Cerebellar cortex (tissue), 1 donor: Measurements from ENCODE around the gene HCFC1R1.
A peak's percentile ranks its signal among the peaks of the same experiment; 100 is the strongest.
"Not testable (repeated sequence)": the region's sequence is repeated elsewhere in the genome, so short reads cannot be mapped to it uniquely, and the experiment has no call there.

ENCODE experiments used
- DNase-seq: peaks from one replicate; pipeline ENCODE4 v3.0.0-alpha.2; 2015; ENCODE audit warnings: low spot score

HCFC1R1 gene

GRCh38 chr16:3023669-3024478 is at the start of gene HCFC1R1, which contains the start of gene THOC6:
Gene HCFC1R1, minus strand, starts transcription at chr16:3023942. Its CDS starts 1 bp downstream, at chr16:3023941.
Gene THOC6, plus strand, starts transcription at chr16:3024035. Its CDS starts 292 bp downstream, at chr16:3024327.
- peak; percentile 99 for DNase-seq

GRCh38 chr16:3073448-3073847 is 49.7 kb upstream of the HCFC1R1 start:
- no peak for DNase-seq

- not testable (repeated sequence) for DNase-seq
Measured at GRCh38 chr16:3072576-3073263, 49.0 kb upstream of the HCFC1R1 start.

GRCh38 chr16:3072148-3072547 is 48.4 kb upstream of the HCFC1R1 start:
- not testable (repeated sequence) for DNase-seq

- DNase-seq: no peak
Measured at GRCh38 chr16:3071655-3072054, 47.9 kb upstream of the HCFC1R1 start.

GRCh38 chr16:3070608-3071111 is 46.9 kb upstream of the HCFC1R1 start:
- DNase-seq: no peak

GRCh38 chr16:3069146-3069545 is 45.4 kb upstream of the HCFC1R1 start:
- not testable (repeated sequence) for DNase-seq

GRCh38 chr16:3068487-3068886 is 44.7 kb upstream of the HCFC1R1 start:
- DNase-seq: no peak

- DNase-seq: no peak
Measured at GRCh38 chr16:3066440-3066748, 42.7 kb upstream of the HCFC1R1 start.

GRCh38 chr16:3065742-3066439 is 42.1 kb upstream of the HCFC1R1 start:
- DNase-seq: no peak

- no peak for DNase-seq
Measured at GRCh38 chr16:3065069-3065741, 41.5 kb upstream of the HCFC1R1 start, which contains the start of gene IL32. Gene IL32, plus strand, starts transcription at chr16:3065640. Its CDS starts 172 bp downstream, at chr16:3065812.

- no peak for DNase-seq
Measured at GRCh38 chr16:3063625-3064386, 40.1 kb upstream of the HCFC1R1 start.

GRCh38 chr16:3062553-3062952 is 38.8 kb upstream of the HCFC1R1 start:
- DNase-seq: no peak

- no peak for DNase-seq
Measured at GRCh38 chr16:3060339-3061127, 36.8 kb upstream of the HCFC1R1 start.

- DNase-seq: no peak
Measured at GRCh38 chr16:3059723-3060242, 36.0 kb upstream of the HCFC1R1 start.

GRCh38 chr16:3059041-3059722 is 35.4 kb upstream of the HCFC1R1 start:
- DNase-seq: peak; percentile 77

GRCh38 chr16:3058139-3059030 is 34.6 kb upstream of the HCFC1R1 start:
- peak; percentile 66 for DNase-seq
